Measurements from ENCODE around the gene DPH2. TPM values are rescaled to one million over a fixed set of nuclear protein-coding genes. Genes with fewer than 3 reads are reported as not detected.
A peak's percentile ranks its signal among the peaks of the same experiment; 100 is the strongest.

The DPH2 gene
- polyA plus RNA-seq, 1 experiment: 35.3 TPM

DNA sequence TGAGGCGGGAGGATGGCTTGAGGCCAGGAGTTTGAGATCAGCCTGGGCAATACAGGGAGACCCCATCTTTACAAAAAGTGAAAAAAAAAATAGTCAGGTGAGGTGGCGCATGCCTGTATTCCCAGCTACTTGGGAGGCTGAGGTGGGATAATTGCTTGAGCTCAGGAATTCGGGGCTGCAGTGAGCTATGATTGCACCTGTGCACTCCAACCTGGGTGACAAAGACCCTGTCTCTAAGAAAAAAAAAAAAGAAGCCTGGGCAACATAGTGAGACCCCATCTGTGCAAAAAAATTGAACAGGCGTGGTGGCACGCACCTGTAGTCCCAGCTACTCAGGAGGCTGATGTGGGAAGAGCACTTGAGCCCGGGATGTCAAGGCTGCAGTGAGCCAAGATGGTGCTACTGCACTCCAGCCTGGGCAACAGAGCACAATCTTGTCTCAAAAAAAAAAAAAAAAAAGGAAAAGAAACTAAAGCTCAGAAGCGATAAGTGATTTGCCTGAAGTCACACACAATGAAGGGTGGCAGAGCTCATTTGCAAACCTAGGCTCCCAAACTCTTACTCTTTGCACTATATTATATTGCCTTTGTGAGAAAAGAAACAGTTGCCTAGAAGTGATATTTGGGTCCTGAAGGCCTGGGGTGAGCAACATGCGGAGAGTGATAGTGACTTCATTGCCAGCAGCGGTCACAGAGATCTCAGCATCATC lies 23.6 kb downstream of the DPH2 start:
- CTCF ChIA-PET: interaction anchor here (1.2 to 5.4 kb wide), 4 partner anchors 12 to 91 kb away, joined by 4 to 44 read pairs (median 10); no protein-coding TSS in a partner anchor

GRCh38 chr1:43994071-43994470 lies 24.3 kb downstream of the DPH2 start:
- ChIA-PET CTCF (interaction anchor here (1.2 to 5.4 kb wide), 3 partner anchors 12 to 90 kb away, joined by 4 to 44 read pairs (median 17); no protein-coding TSS in a partner anchor), POLR2A (no interaction called here)
- no peaks in the 10 kb centered on the region for H3K27me3 ChIP-seq (ENCODE audit: control insufficient read depth, insufficient read depth, low read length)
- no peak for TF ChIP-seq CTCF (IDR thresholded peaks at IDR 0.05; ENCODE audit: insufficient read depth, low read depth, low read length)
- no peak for DNase-seq (ENCODE audit: low read depth)
- H3K36me3 ChIP-seq (ENCODE audit: control insufficient read depth, insufficient read depth, low read length): peaks cover 9% of the 10 kb centered on the region
- H3K4me3 ChIP-seq (ENCODE audit: low read depth, low read length): no peak overlapping the region

More for the DNA sequence above, 23.6 kb downstream of the DPH2 start:
- Histone ChIP-seq H3K4me3 (ENCODE audit: low read depth, low read length) (no peak overlapping the region), H3K36me3 (ENCODE audit: control insufficient read depth, insufficient read depth, low read length) (peaks cover 6% of the 10 kb centered on the region; the same call in 1 of the 2 replicates), H3K27me3 (ENCODE audit: control insufficient read depth, insufficient read depth, low read length) (no peaks in the 10 kb centered on the region)
- no peak for TF ChIP-seq CTCF (IDR thresholded peaks at IDR 0.05; ENCODE audit: insufficient read depth, low read depth, low read length)
- POLR2A ChIA-PET: no interaction called here
- no peak for DNase-seq (ENCODE audit: low read depth)

GRCh38 chr1:43994794-43995790 lies 25.3 kb downstream of the DPH2 start:
- DNase-seq (ENCODE audit: low read depth): no peak
- ChIA-PET POLR2A (no interaction called here), CTCF (interaction anchor here (0.7 to 1.6 kb wide), 2 partner anchors 10 to 53 kb away, joined by 8 to 10 read pairs; no protein-coding TSS in a partner anchor)
- peaks cover 13% of the 10 kb centered on the region for H3K36me3 ChIP-seq (ENCODE audit: control insufficient read depth, insufficient read depth, low read length)
- H3K27me3 ChIP-seq (ENCODE audit: control insufficient read depth, insufficient read depth, low read length): no peaks in the 10 kb centered on the region
- TF ChIP-seq CTCF (IDR thresholded peaks at IDR 0.05; ENCODE audit: insufficient read depth, low read depth, low read length): peak; percentile 47
- no peak overlapping the region for H3K4me3 ChIP-seq (ENCODE audit: low read depth, low read length)

- Histone ChIP-seq H3K36me3 (ENCODE audit: control insufficient read depth, insufficient read depth, low read length) (peaks cover 20% of the 10 kb centered on the region), H3K27me3 (ENCODE audit: control insufficient read depth, insufficient read depth, low read length) (no peaks in the 10 kb centered on the region), H3K4me3 (ENCODE audit: low read depth, low read length) (no peak overlapping the region)
- CTCF ChIA-PET: interaction anchor here (1.6 kb wide), 1 partner anchor 9 kb away, joined by 10 read pairs; no protein-coding TSS in a partner anchor
- DNase-seq (ENCODE audit: low read depth): no peak
- no peak for TF ChIP-seq CTCF (IDR thresholded peaks at IDR 0.05; ENCODE audit: insufficient read depth, low read depth, low read length)
- POLR2A ChIA-PET: no interaction called here
Measured at GRCh38 chr1:43995984-43996732, 26.3 kb downstream of the DPH2 start.
